SK-N-MC (cell line): Measurements from ENCODE around the gene CCDC51.

Source experiments
- DNase-seq: peaks from one replicate; pipeline ENCODE4 v3.0.0-alpha.2; 2011; ENCODE audit warnings: low read depth, low spot score
- H3K27ac ChIP-seq: fragments of 200-600 bp; sonication (generic); 2 replicates; pipeline ENCODE4 v1.5.1; 2016; ENCODE audit warnings: mixed run types
- H3K36me3 ChIP-seq: fragments of 200-600 bp; sonication (generic); 2 replicates; pipeline ENCODE4 v1.6.1; 2017; ENCODE audit warnings: antibody characterized with exemption, low read length, mixed read lengths; ENCODE audit not compliant: insufficient read depth
- H3K4me3 ChIP-seq: fragments of 200-600 bp; sonication (generic); 2 replicates; pipeline ENCODE4 v1.5.1; 2016
- H3K9ac ChIP-seq: fragments of 200-600 bp; sonication (generic); 2 replicates; pipeline ENCODE4 v1.8.0; 2017; ENCODE audit warnings: mixed run types, mixed read lengths; ENCODE audit not compliant: insufficient read length
- H3K9me3 ChIP-seq: fragments of 200-600 bp; sonication (generic); 2 replicates; pipeline ENCODE4 v1.6.1; 2017; ENCODE audit warnings: low read depth, mild to moderate bottlenecking, antibody characterized with exemption, low read length, moderate library complexity, mixed read lengths
- EZH2 ChIP-seq: fragments of 200-600 bp; sonication (generic); IDR thresholded peaks from one replicate; pipeline ENCODE4 v1.6.1; 2017; ENCODE audit warnings: antibody characterized with exemption
- FOXP2 ChIP-seq: optimal IDR thresholded peaks from 2 replicates; pipeline ENCODE3; 2011; ENCODE audit warnings: mild to moderate bottlenecking, moderate library complexity; ENCODE audit not compliant: insufficient read depth; ENCODE audit errors: extremely low read length, control extremely low read depth
- POLR2AphosphoS5 ChIP-seq: IDR thresholded peaks from 2 replicates; pipeline ENCODE4 v1.6.1; 2012; ENCODE audit warnings: mild to moderate bottlenecking, low read depth, low read length, borderline replicate concordance

Gene CCDC51

GRCh38 chr3:48420561-48420960 is 19.4 kb downstream of the CCDC51 start:
- Histone ChIP-seq H3K36me3 (no peaks in the 10 kb centered on the region), H3K27ac (no peak overlapping the region), H3K4me3 (no peak overlapping the region), H3K9me3 (no peaks in the 10 kb centered on the region), H3K9ac (no peak overlapping the region)
- TF ChIP-seq FOXP2, result no peak
- TF ChIP-seq POLR2AphosphoS5, result no peak
- no peak for TF ChIP-seq EZH2
- no peak for DNase-seq

GRCh38 chr3:48419597-48419996 is 20.3 kb downstream of the CCDC51 start:
- DNase-seq, result no peak
- no peaks in the 10 kb centered on the region for H3K9me3 ChIP-seq
- H3K36me3 ChIP-seq, result no peaks in the 10 kb centered on the region
- TF ChIP-seq EZH2, result no peak
- no peak for TF ChIP-seq POLR2AphosphoS5
- TF ChIP-seq FOXP2, result no peak
- H3K4me3 ChIP-seq, result no peak overlapping the region
- H3K27ac ChIP-seq, result no peak overlapping the region
- no peak overlapping the region for H3K9ac ChIP-seq

DNA sequence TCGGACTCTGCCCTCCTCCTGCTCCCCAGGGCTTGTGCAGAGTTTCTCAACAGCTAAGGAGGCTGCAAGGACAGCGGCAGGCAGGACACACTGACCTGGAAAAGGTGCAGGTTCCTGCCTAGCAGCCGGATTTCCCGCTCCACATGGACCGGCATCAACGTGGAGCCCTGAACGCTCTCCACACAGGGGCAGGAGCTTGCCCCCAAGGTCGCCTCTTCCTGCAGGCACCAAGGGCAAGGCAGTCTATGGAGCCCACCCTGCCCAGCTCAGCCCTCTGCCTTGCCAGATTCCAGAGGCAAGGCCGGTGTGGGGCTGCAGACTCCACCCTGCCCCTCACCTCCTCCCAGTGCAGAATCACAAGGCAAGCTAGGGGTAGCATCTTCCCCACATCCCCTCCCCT is 20.8 kb downstream of the CCDC51 start:
- Histone ChIP-seq H3K36me3 (no peaks in the 10 kb centered on the region), H3K9ac (no peak overlapping the region), H3K4me3 (no peak overlapping the region), H3K9me3 (no peaks in the 10 kb centered on the region), H3K27ac (no peak overlapping the region)
- no peak for TF ChIP-seq EZH2
- TF ChIP-seq FOXP2, result no peak
- no peak for TF ChIP-seq POLR2AphosphoS5
- no peak for DNase-seq

DNA sequence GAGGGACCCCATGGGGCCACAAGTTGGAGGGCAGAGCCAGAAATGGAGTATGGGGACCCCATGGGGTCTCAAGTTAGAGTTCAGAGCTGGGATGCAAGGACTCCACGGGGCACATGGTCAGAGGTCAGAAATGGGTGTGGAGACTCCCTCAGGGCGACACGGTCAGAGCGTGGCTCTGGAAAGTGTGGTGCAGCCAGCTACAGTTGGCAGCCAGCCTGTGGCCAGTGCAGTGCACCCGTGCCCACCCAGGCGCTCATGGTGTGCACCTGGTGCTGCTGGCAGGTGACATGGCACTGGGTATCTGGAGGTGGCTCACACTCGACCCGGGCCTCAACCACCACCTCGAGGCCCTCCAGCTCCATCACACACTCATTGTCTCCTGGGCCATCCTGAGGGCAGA is 21.3 kb downstream of the CCDC51 start:
- TF ChIP-seq EZH2 (no peak), POLR2AphosphoS5 (no peak), FOXP2 (no peak)
- Histone ChIP-seq H3K36me3 (no peaks in the 10 kb centered on the region), H3K9ac (no peak overlapping the region), H3K9me3 (no peaks in the 10 kb centered on the region), H3K4me3 (no peak overlapping the region), H3K27ac (no peak overlapping the region)
- no peak for DNase-seq

- Histone ChIP-seq H3K4me3 (no peak overlapping the region), H3K9ac (no peak overlapping the region), H3K9me3 (no peaks in the 10 kb centered on the region), H3K27ac (no peak overlapping the region), H3K36me3 (no peaks in the 10 kb centered on the region)
- no peak for TF ChIP-seq POLR2AphosphoS5
- TF ChIP-seq FOXP2, result no peak
- TF ChIP-seq EZH2, result no peak
- no peak for DNase-seq
These were observed 21.8 kb downstream of the CCDC51 start for GRCh38 chr3:48418140-48418539.

DNA sequence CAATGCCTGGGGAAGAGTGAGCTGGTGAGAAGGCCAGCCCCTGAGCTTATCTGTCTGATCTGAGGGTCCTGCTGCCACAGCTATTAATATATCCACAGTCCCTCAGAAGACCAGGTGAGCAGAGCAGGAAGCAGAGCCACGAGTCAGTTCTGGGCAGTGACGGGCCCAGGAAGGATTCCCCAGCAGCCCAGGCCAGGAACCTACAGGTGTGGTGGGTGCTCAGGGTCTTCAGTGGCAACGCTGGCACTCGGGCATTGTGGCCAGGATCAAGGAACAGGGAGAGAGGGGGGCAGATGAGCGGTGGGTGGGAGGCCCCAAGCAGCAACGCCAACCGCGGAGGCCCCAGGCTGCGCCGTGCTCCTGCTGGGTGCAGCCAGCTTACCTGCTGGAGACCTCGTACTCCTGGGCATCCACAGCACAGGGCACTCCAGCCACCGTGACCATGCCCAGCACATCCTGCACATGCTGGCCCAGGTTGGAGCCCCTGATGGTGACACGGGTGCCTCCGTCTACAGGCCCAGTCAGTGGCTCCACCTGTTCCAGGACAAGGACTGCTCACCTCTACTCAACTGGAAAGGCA is 22.3 kb downstream of the CCDC51 start:
- Histone ChIP-seq H3K36me3 (no peaks in the 10 kb centered on the region), H3K9me3 (no peaks in the 10 kb centered on the region), H3K27ac (no peak overlapping the region), H3K9ac (no peak overlapping the region), H3K4me3 (no peak overlapping the region)
- TF ChIP-seq EZH2 (no peak), POLR2AphosphoS5 (no peak)
- DNase-seq, result no peak

- TF ChIP-seq EZH2 (no peak), POLR2AphosphoS5 (no peak), FOXP2 (no peak)
- no peak overlapping the region for H3K27ac ChIP-seq
- H3K9me3 ChIP-seq, result no peaks in the 10 kb centered on the region
- H3K36me3 ChIP-seq, result no peaks in the 10 kb centered on the region
- H3K4me3 ChIP-seq, result no peak overlapping the region
- H3K9ac ChIP-seq, result no peak overlapping the region
- no peak for DNase-seq
These were observed 23.4 kb downstream of the CCDC51 start for GRCh38 chr3:48416546-48416945.

- no peak for TF ChIP-seq FOXP2
- no peak for DNase-seq
- H3K27ac ChIP-seq, result no peak overlapping the region
- no peaks in the 10 kb centered on the region for H3K36me3 ChIP-seq
- no peaks in the 10 kb centered on the region for H3K9me3 ChIP-seq
- no peak overlapping the region for H3K4me3 ChIP-seq
- no peak overlapping the region for H3K9ac ChIP-seq
These were observed 23.8 kb downstream of the CCDC51 start for GRCh38 chr3:48416091-48416505.

- H3K36me3 ChIP-seq, result no peaks in the 10 kb centered on the region
These were observed 24.5 kb downstream of the CCDC51 start for GRCh38 chr3:48415251-48415953.

More at GRCh38 chr3:48415251-48415953, 24.5 kb downstream of the CCDC51 start:
- H3K27ac ChIP-seq, result no peak overlapping the region
- no peak for DNase-seq
- TF ChIP-seq POLR2AphosphoS5, result no peak
- no peak for TF ChIP-seq FOXP2
- TF ChIP-seq EZH2, result no peak
- no peak overlapping the region for H3K9ac ChIP-seq
- H3K4me3 ChIP-seq, result no peak overlapping the region
- no peaks in the 10 kb centered on the region for H3K9me3 ChIP-seq
